Measurements from ENCODE around the gene CRYGN.

Gene CRYGN

GRCh38 chr7:151422212-151422611 is 17.7 kb downstream of the CRYGN start:
- TF ChIP-seq, protein P1, sequence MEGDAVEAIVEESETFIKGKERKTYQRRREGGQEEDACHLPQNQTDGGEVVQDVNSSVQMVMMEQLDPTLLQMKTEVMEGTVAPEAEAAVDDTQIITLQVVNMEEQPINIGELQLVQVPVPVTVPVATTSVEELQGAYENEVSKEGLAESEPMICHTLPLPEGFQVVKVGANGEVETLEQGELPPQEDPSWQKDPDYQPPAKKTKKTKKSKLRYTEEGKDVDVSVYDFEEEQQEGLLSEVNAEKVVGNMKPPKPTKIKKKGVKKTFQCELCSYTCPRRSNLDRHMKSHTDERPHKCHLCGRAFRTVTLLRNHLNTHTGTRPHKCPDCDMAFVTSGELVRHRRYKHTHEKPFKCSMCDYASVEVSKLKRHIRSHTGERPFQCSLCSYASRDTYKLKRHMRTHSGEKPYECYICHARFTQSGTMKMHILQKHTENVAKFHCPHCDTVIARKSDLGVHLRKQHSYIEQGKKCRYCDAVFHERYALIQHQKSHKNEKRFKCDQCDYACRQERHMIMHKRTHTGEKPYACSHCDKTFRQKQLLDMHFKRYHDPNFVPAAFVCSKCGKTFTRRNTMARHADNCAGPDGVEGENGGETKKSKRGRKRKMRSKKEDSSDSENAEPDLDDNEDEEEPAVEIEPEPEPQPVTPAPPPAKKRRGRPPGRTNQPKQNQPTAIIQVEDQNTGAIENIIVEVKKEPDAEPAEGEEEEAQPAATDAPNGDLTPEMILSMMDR (conservative IDR thresholded peaks at IDR 0.05; ENCODE audit: control insufficient read depth, insufficient read depth, low read depth, low read length): no peak

GRCh38 chr7:151420144-151420543 is 19.8 kb downstream of the CRYGN start:
- DNase-seq (ENCODE audit: low read depth): no peak
- no peak overlapping the region for H3K4me3 ChIP-seq (ENCODE audit: control insufficient read depth, low read depth, low read length)
- TF ChIP-seq, protein P1 (conservative IDR thresholded peaks at IDR 0.05; ENCODE audit: control insufficient read depth, insufficient read depth, low read depth, low read length): no peak

More at GRCh38 chr7:151422212-151422611, 17.7 kb downstream of the CRYGN start:
- DNase-seq (ENCODE audit: low read depth): no peak
- H3K4me3 ChIP-seq (ENCODE audit: control insufficient read depth, low read depth, low read length): no peak overlapping the region

DNA sequence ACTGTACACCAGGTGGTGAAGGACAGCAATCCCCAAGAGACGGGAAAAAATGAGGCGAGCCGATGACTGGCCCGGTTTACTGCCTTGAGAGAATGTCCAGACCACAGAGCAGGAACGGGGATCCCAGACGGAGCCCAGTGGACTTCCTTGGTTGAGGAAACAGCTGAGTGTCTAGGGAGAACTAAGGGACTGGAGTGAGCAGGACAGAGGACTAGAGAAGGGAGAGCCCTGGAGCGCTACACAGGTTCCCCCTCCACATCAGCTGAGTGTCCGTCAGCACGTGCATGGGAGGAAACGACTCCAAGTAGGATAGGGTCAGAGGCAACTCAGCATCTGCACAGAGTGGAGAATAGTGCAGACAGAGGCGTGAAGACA is 23.0 kb downstream of the CRYGN start:
- TF ChIP-seq, protein P1 (conservative IDR thresholded peaks at IDR 0.05; ENCODE audit: control insufficient read depth, insufficient read depth, low read depth, low read length): no peak
- H3K4me3 ChIP-seq (ENCODE audit: control insufficient read depth, low read depth, low read length): no peak overlapping the region
- peak; percentile 32 for DNase-seq (ENCODE audit: low read depth)

DNA sequence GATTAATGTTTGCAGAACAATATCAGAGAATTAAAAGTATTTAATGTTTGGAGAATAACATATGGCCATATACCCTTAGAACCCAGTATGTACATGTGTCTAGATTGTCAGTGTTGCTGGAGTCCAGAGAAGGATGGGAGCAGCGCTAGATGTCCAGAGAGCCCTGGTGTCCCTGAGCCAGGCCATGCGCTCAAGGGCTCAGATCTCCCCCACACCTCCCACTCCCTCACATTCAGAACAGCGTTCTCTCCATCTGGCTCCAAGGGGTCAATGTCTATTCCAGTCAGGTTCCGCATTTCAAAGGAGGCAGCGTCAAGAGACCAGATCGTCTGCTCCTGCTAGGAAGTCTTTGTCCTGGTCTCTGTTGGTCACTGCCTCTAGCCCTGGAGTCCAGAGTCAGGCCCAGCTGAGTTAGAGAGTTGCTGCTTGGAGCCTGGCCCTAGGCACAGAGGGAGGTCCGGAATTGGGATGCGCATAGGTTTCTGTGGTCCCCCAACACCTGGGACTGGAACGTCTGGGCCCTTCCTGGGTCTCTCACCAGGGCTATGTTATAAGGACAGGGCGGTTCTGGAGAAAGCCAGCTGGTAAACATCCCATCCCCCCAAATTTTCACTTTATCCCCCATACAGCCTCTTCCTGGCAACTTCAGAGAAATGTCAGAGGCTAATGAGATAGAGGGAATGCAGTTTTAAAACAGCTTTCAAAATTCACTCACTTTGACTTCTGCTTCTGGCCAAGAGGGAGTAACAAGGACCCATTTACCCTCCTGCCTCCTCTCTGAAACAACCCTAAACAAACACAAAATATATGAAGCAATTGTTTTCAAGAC is 23.6 kb downstream of the CRYGN start:
- no peak for DNase-seq (ENCODE audit: low read depth)
- no peak overlapping the region for H3K4me3 ChIP-seq (ENCODE audit: control insufficient read depth, low read depth, low read length)
- TF ChIP-seq, protein P1 (conservative IDR thresholded peaks at IDR 0.05; ENCODE audit: control insufficient read depth, insufficient read depth, low read depth, low read length): no peak

GRCh38 chr7:151415375-151416105 is 24.4 kb downstream of the CRYGN start:
- TF ChIP-seq, protein P1 (conservative IDR thresholded peaks at IDR 0.05; ENCODE audit: control insufficient read depth, insufficient read depth, low read depth, low read length): no peak
- peak; percentile 72 for DNase-seq (ENCODE audit: low read depth)
- no peak overlapping the region for H3K4me3 ChIP-seq (ENCODE audit: control insufficient read depth, low read depth, low read length)

- no peak overlapping the region for H3K4me3 ChIP-seq (ENCODE audit: control insufficient read depth, low read depth, low read length)
- TF ChIP-seq, protein P1 (conservative IDR thresholded peaks at IDR 0.05; ENCODE audit: control insufficient read depth, insufficient read depth, low read depth, low read length): no peak
- no peak for DNase-seq (ENCODE audit: low read depth)
Measured at GRCh38 chr7:151413241-151413640, 26.7 kb downstream of the CRYGN start.
